Upper lobe of left lung (tissue), 4 donors: Measurements from ENCODE around the gene SLC41A3.

Source experiments
- EP300 ChIP-seq, 4 donors: sonication (generic); formaldehyde crosslinking; IDR thresholded peaks; one replicate each; pipeline ENCODE4 v1.5.1; 2017; ENCODE audit warnings: antibody characterized with exemption in 4 of 4, control low read depth in 2 of 4
- POLR2A ChIP-seq, 4 donors: fragments of 450-650 bp; IDR thresholded peaks; one replicate each; pipeline ENCODE4 v1.5.1; 2016 to 2017; ENCODE audit warnings: antibody characterized with exemption in 4 of 4, mild to moderate bottlenecking in 2 of 4
- POLR2AphosphoS5 ChIP-seq, 2 donors: sonication (generic); formaldehyde crosslinking; IDR thresholded peaks; one replicate each; pipeline ENCODE4 v1.5.1; 2017; ENCODE audit warnings: antibody characterized with exemption in 2 of 2
- TF ChIP-seq, protein P1 (sequence below), 6 experiments: fragments of 450-650 bp in 4 of 6; fragments of 200-600 bp in 2 of 6; sonication (generic) in 2 of 6; IDR thresholded peaks; one replicate each; pipeline ENCODE4 v1.5.1; 2016 to 2019; ENCODE audit warnings: antibody characterized with exemption in 6 of 6

DNA sequence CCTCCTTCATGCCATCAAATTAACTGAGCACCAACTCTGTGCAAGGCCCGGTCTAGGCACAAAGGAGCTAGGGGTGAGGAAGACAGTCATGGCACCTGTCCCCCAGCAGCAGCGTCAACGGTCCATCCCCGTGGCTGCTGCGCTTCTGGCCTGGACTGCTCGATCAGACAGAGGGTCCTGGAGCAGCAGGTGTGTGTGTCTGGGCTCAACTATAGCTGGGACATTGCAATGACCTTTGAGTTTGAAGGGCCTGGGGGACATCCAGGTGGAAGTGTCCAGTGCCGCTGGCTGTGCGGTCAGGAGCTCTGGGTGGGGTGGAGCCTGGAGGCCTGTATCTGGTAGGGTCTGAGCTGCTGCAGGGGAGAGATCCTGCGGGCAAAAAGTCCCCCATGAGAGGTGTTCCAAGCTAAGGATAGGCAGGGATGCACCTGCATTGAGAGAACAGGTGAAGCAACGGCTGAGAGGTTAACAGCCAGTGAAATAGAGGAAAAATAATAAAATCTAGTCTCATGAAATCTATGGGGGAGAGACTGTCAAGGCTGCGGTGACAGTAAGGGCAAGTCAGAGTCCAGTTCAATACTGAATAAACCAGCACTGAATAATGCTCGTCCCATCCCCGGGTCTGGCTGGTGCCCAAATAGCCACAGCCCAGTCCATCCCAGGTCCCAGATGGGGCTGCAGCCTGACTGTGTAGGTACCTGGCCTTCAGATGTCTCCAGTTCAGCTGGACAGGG is 25.4 kb upstream of the SLC41A3 start:
- TF ChIP-seq, protein P1, sequence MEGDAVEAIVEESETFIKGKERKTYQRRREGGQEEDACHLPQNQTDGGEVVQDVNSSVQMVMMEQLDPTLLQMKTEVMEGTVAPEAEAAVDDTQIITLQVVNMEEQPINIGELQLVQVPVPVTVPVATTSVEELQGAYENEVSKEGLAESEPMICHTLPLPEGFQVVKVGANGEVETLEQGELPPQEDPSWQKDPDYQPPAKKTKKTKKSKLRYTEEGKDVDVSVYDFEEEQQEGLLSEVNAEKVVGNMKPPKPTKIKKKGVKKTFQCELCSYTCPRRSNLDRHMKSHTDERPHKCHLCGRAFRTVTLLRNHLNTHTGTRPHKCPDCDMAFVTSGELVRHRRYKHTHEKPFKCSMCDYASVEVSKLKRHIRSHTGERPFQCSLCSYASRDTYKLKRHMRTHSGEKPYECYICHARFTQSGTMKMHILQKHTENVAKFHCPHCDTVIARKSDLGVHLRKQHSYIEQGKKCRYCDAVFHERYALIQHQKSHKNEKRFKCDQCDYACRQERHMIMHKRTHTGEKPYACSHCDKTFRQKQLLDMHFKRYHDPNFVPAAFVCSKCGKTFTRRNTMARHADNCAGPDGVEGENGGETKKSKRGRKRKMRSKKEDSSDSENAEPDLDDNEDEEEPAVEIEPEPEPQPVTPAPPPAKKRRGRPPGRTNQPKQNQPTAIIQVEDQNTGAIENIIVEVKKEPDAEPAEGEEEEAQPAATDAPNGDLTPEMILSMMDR (IDR thresholded peaks at IDR 0.05): no peak
- TF ChIP-seq POLR2A (IDR thresholded peaks at IDR 0.05) (no peak), POLR2AphosphoS5 (IDR thresholded peaks at IDR 0.05) (no peak), EP300 (IDR thresholded peaks at IDR 0.05) (no peak)
